K562 (cell line): ENCODE results near the gene NFILZ. TPM values are rescaled to one million over a fixed set of nuclear protein-coding genes. Genes with fewer than 3 reads are reported as not detected.

Experiments
- ATAC-seq: fragments of 200-7000 bp; cut with Tn5 transposase; 3 replicates; pipeline ENCODE4 v1.9.1; 2020; ENCODE audit warnings: moderate library complexity
- BruUV-seq: library from RNA; stranded (reverse); fragments of 400-500 nt; replicated peaks from 2 replicates; lab custom pipeline; 2021; lab: Mats Ljungman, UMichigan
- CTCF ChIA-PET: fragments of 300-600 bp; formaldehyde crosslinking; extraction: SDS; loops from one replicate; lab custom pipeline; 2021; ENCODE audit warnings: low intra/inter-chr PET ratio; lab: Yijun Ruan, JAX
- POLR2A ChIA-PET: fragments of 300-600, 350-650 bp; sonication (Branson Sonifier 250); formaldehyde crosslinking; extraction: SDS; loops from one replicate; lab custom pipeline; 2021; ENCODE audit warnings: antibody characterized with exemption, inconsistent platforms; lab: Yijun Ruan, JAX
- DNase-seq, 4 experiments: peaks; one replicate each; pipeline versions ENCODE4 v3.0.0 to v3.0.0-alpha.2; 2011 to 2018; ENCODE audit warnings: low spot score in 3 of 4, mixed read lengths in 3 of 4; ENCODE audit errors: extremely low read depth in 1 of 4
- FAIRE-seq: peaks from 2 replicates; lab custom pipeline; 2011; peaks lifted over from hg19 to GRCh38; lab: Jason Lieb, UNC
- H2AFZ ChIP-seq: 2 replicates; pipeline ENCODE4 v1.6.0; 2011; ENCODE audit warnings: low read depth, low read length, control low read depth, inconsistent platforms
- H3K27ac ChIP-seq: fragments of 200-600 bp; 3 replicates; pipeline ENCODE4 v1.8.0; 2011; ENCODE audit warnings: low read depth, mild to moderate bottlenecking, control low read depth, inconsistent platforms, low read length, moderate library complexity, mixed read lengths; ENCODE audit errors: extremely low read depth
- H3K27me3 ChIP-seq, 2 experiments: fragments of 300-600 bp in 1 of 2; 2 replicates in 1 of 2; 3 replicates in 1 of 2; pipeline versions ENCODE4 v1.6.0 to v1.8.0; 2011; ENCODE audit warnings: inconsistent platforms in 2 of 2, low read length in 2 of 2, mild to moderate bottlenecking in 1 of 2, mixed read lengths in 1 of 2, moderate library complexity in 1 of 2; ENCODE audit not compliant: control insufficient read depth in 2 of 2, insufficient read depth in 2 of 2
- H3K36me3 ChIP-seq: fragments of 300-600 bp; 3 replicates; pipeline ENCODE4 v1.8.0; 2011; ENCODE audit warnings: mild to moderate bottlenecking, low read length, inconsistent platforms; ENCODE audit not compliant: control insufficient read depth, insufficient read depth
- H3K4me1 ChIP-seq, 2 experiments: fragments of 200-600 bp in 1 of 2; replicated peaks in 1 of 2; 2 replicates in 1 of 2; 3 replicates in 1 of 2; pipeline versions ENCODE4 v1.5.1 to v1.8.0; 2011; ENCODE audit warnings: inconsistent platforms in 2 of 2, low read length in 2 of 2, mild to moderate bottlenecking in 1 of 2, mixed read lengths in 1 of 2, moderate library complexity in 1 of 2; ENCODE audit not compliant: control insufficient read depth in 2 of 2, insufficient read depth in 2 of 2
- H3K4me2 ChIP-seq: 2 replicates; pipeline ENCODE4 v1.6.1; 2011; ENCODE audit warnings: low read length, control low read depth, inconsistent platforms, mixed read lengths; ENCODE audit not compliant: insufficient read depth
- H3K4me3 ChIP-seq: fragments of 200-600 bp; sonication (generic), shearing (Covaris generic); 2 replicates; pipeline ENCODE4 v1.5.1; 2016; ENCODE audit warnings: control low read depth, inconsistent platforms
- H3K79me2 ChIP-seq: fragments of 200-600 bp; 3 replicates; pipeline ENCODE4 v1.8.0; 2011; ENCODE audit warnings: low read length, inconsistent platforms; ENCODE audit not compliant: control insufficient read depth, insufficient read depth
- H3K9ac ChIP-seq, 2 experiments: 2 replicates each; pipeline versions ENCODE4 v1.6.0 to v1.6.1; 2011; ENCODE audit warnings: low read depth in 2 of 2, low read length in 2 of 2, control low read depth in 1 of 2, inconsistent platforms in 1 of 2, mild to moderate bottlenecking in 1 of 2, mixed read lengths in 1 of 2; ENCODE audit not compliant: insufficient read depth in 1 of 2
- H3K9me1 ChIP-seq: one replicate; pipeline ENCODE4 v1.6.0; 2011; ENCODE audit warnings: inconsistent platforms, mild to moderate bottlenecking, low read length, moderate library complexity; ENCODE audit not compliant: control insufficient read depth, insufficient read depth
- H3K9me3 ChIP-seq: replicated peaks from 2 replicates; pipeline ENCODE4 v1.5.1; 2011; ENCODE audit warnings: low read depth, low read length, inconsistent platforms; ENCODE audit not compliant: control insufficient read depth, insufficient read depth
- H4K20me1 ChIP-seq: replicated peaks from 2 replicates; pipeline ENCODE4 v1.6.1; 2011; ENCODE audit warnings: low read length, inconsistent platforms, mixed read lengths; ENCODE audit not compliant: control insufficient read depth, insufficient read depth
- CEBPG ChIP-seq, 3 experiments: fragments of 200-800 bp in 1 of 3; sonication (Bioruptor generic) in 1 of 3; sonication (generic) in 1 of 3; formaldehyde crosslinking in 1 of 3; IDR thresholded peaks in 2 of 3; conservative IDR thresholded peaks in 1 of 3; 2 replicates each; pipeline versions ENCODE4 v1.6.1 to v1.8.0; 2016 to 2022; ENCODE audit warnings: missing compliant biosample characterization in 2 of 3, missing genetic modification characterization in 2 of 3, mild to moderate bottlenecking in 1 of 3, missing genetic modification reagents in 1 of 3
- FOSL1 ChIP-seq: fragments of 200-800 bp; sonication (Bioruptor generic); conservative IDR thresholded peaks from 2 replicates; pipeline ENCODE4 v1.6.1; 2016; ENCODE audit warnings: missing genetic modification characterization, missing compliant biosample characterization
- ILF3 ChIP-seq: fragments of 450-650 bp; IDR thresholded peaks from 2 replicates; pipeline ENCODE4 v1.6.1; 2018; ENCODE audit warnings: antibody characterized with exemption, mild to moderate bottlenecking, moderate library complexity, borderline replicate concordance
- JUND ChIP-seq, 2 experiments: IDR thresholded peaks; 2 replicates in 1 of 2; 3 replicates in 1 of 2; pipeline ENCODE4 v1.6.1; 2011; ENCODE audit warnings: borderline replicate concordance in 2 of 2, low read depth in 2 of 2, low read length in 2 of 2, improper control_type of control experiment in 1 of 2, missing biosample characterization in 1 of 2, missing genetic modification characterization in 1 of 2, missing genetic modification reagents in 1 of 2
- MAFF ChIP-seq: IDR thresholded peaks from 2 replicates; pipeline ENCODE4 v1.6.1; 2012; ENCODE audit warnings: low read length, improper control_type of control experiment
- ZNF12 ChIP-seq: sonication (generic); formaldehyde crosslinking; IDR thresholded peaks from 2 replicates; pipeline ENCODE4 v1.4.0; 2020; ENCODE audit warnings: mild to moderate bottlenecking, missing genetic modification reagents
- ZNF347 ChIP-seq: fragments of 450-650 bp; formaldehyde crosslinking; IDR thresholded peaks from 2 replicates; pipeline ENCODE4 v1.4.0; 2020; ENCODE audit warnings: low read depth, mild to moderate bottlenecking, moderate library complexity
- ZNF384 ChIP-seq: IDR thresholded peaks from 2 replicates; pipeline ENCODE4 v1.6.1; 2012; ENCODE audit warnings: low read depth, low read length, improper control_type of control experiment
- ZNF551 ChIP-seq: fragments of 250-450 bp; sonication (Bioruptor Pico); IDR thresholded peaks from 2 replicates; pipeline ENCODE4 v1.5.0; 2021; ENCODE audit warnings: mild to moderate bottlenecking, moderate library complexity
- WGBS: fragments of 100-300 bp; shearing (Covaris generic); methylation state at CpG from one replicate; pipeline ENCODE4 v1.1.6; 2016; ENCODE audit warnings: low coverage, mixed read lengths; ENCODE audit not compliant: insufficient coverage; ENCODE audit errors: missing lambda C conversion rate; 5-methylcytosine and 5-hydroxymethylcytosine counted together
- in situ Hi-C: fragments of 300-500 bp; cut with MboI; formaldehyde crosslinking; loops from 4 replicates; pipeline ENCODE4 v1.15.0; 2018; ENCODE audit warnings: inconsistent platforms, mixed read lengths
- intact Hi-C: fragments of 100-400 bp; cut with micrococcal nuclease; formaldehyde crosslinking; loops from 2 replicates; pipeline ENCODE4 v1.14.2; 2022
- polyA plus RNA-seq, 8 experiments: library from polyadenylated mRNA; depleted of rRNA in 4 of 8; stranded (reverse) in 5 of 8; unstranded in 3 of 8; fragments of >200 nt; fragmentation: Nextera tagmentation in 2 of 8; fragmentation: Illumina TruSeq in 1 of 8; extraction: Ambion mirVana in 2 of 8; extraction: Trizol in 1 of 8; gene quantifications; 2 replicates each; pipeline versions ENCODE4 v1.2.1 to v1.2.3, GENCODE V29; 2011 to 2014; ENCODE audit warnings: inconsistent platforms in 1 of 8, missing spikeins in 1 of 8
- total RNA-seq, 7 experiments: library from RNA; depleted of rRNA in 6 of 7; stranded (reverse); fragments of >200 nt in 6 of 7; fragmentation: Illumina TruSeq in 2 of 7; extraction: Trizol in 2 of 7; gene quantifications; 2 replicates each; pipeline versions ENCODE4 v1.2.1 to v1.2.3, GENCODE V29; 2011 to 2021; ENCODE audit warnings: low replicate concordance in 1 of 7
- TF ChIP-seq, protein P1 (sequence below), 2 experiments: fragments of 450-650 bp in 1 of 2; sonication (generic) in 1 of 2; formaldehyde crosslinking in 1 of 2; IDR thresholded peaks in 1 of 2; conservative IDR thresholded peaks in 1 of 2; 2 replicates each; pipeline versions ENCODE4 v1.6.1 to v1.8.1; 2016 to 2023; ENCODE audit warnings: mild to moderate bottlenecking in 2 of 2, moderate library complexity in 2 of 2, inconsistent platforms in 1 of 2, missing genetic modification reagents in 1 of 2
- TF ChIP-seq, protein P2 (sequence below), 2 experiments: fragments of 450-650 bp in 1 of 2; IDR thresholded peaks; 2 replicates each; pipeline ENCODE4 v1.6.1; 2011 to 2017; ENCODE audit warnings: low read depth in 2 of 2, antibody characterized with exemption in 1 of 2, borderline replicate concordance in 1 of 2, low read length in 1 of 2, mild to moderate bottlenecking in 1 of 2, mixed read lengths in 1 of 2; ENCODE audit not compliant: control insufficient read depth in 1 of 2
- TF ChIP-seq, protein P3 (sequence below): sonication (generic); formaldehyde crosslinking; IDR thresholded peaks from 2 replicates; pipeline ENCODE4 v1.8.0; 2022; ENCODE audit warnings: mild to moderate bottlenecking, missing genetic modification reagents
- TF ChIP-seq, protein P4 (sequence below): fragments of 450-650 bp; formaldehyde crosslinking; IDR thresholded peaks from 2 replicates; pipeline ENCODE4 v1.4.0; 2022; ENCODE audit warnings: mild to moderate bottlenecking, moderate library complexity

The NFILZ gene
- total and polyA plus RNA-seq, 9 of the 15 experiments (the other 6 are each of a cell fraction or from before 2014, with no cell fraction given): not detected

DNA sequence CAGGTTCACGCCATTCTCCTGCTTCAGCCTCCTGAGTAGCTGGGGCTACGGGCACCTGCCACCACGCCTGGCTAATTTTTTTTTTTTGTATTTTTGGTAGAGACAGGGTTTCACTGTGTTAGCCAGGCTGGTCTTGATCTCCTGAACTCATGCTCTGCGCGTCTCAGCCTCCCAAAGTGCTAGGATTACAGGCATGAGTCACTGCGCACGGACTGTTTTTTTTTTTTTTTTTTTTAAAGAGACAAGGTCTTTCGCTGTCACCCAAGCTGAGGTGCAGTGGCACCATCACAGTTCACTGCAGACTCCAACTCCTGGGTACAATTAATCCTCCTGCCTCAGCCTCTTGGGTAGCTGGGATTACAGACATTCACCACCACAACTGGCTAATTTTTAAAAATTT lies 11.7 kb upstream of the NFILZ start:
- Histone ChIP-seq H3K36me3 (no peaks in the 10 kb centered on the region), H3K4me3 (no peak overlapping the region), H4K20me1 (no peaks in the 10 kb centered on the region), H3K4me2 (no peak overlapping the region), H3K79me2 (no peaks in the 10 kb centered on the region), H3K9me1 (no peaks in the 10 kb centered on the region), H3K27ac (no peak overlapping the region), H3K27me3 (peaks cover 11 to 24% of the 10 kb centered on the region in 2 experiments; a peak in 3 of 5 replicates), H3K4me1 (no peaks in the 10 kb centered on the region; a peak in 1 of 5 replicates), H3K9me3 (no peaks in the 10 kb centered on the region), H3K9ac (no peak overlapping the region), H2AFZ (no peak overlapping the region)
- DNase-seq (no peak), ATAC-seq (peak; percentile 60; the same call in 2 of the 3 replicates), FAIRE-seq (peak; percentile 87)
- BruUV-seq: no TSS peak
- in situ Hi-C loops (loop anchor here (10.0 kb wide), 1 partner anchor 76 kb away; the partner anchor contains the start of gene ACTL9), intact Hi-C loops (loop anchor here (10.0 kb wide), 1 partner anchor 76 kb away; the partner anchor contains the start of gene ACTL9)
- ChIA-PET CTCF (no interaction called here), POLR2A (interaction anchor here (0.6 kb wide), 1 partner anchor 83 kb away, joined by 3 read pairs; no protein-coding TSS in a partner anchor)
- WGBS: 0% methylated on average over 5 of the region's 8 CpGs
- no peak for TF ChIP-seq MAFF
- peak; percentile 73 for TF ChIP-seq FOSL1 (tag)
- TF ChIP-seq ZNF347 (CRISPR knock-in tag): no peak
- TF ChIP-seq, protein P1, sequence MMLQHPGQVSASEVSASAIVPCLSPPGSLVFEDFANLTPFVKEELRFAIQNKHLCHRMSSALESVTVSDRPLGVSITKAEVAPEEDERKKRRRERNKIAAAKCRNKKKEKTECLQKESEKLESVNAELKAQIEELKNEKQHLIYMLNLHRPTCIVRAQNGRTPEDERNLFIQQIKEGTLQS (IDR thresholded peaks at IDR 0.05): peak; percentile 64
- TF ChIP-seq, protein P1 (CRISPR knock-in tag; conservative IDR thresholded peaks at IDR 0.05): no peak
- TF ChIP-seq, protein P2, sequence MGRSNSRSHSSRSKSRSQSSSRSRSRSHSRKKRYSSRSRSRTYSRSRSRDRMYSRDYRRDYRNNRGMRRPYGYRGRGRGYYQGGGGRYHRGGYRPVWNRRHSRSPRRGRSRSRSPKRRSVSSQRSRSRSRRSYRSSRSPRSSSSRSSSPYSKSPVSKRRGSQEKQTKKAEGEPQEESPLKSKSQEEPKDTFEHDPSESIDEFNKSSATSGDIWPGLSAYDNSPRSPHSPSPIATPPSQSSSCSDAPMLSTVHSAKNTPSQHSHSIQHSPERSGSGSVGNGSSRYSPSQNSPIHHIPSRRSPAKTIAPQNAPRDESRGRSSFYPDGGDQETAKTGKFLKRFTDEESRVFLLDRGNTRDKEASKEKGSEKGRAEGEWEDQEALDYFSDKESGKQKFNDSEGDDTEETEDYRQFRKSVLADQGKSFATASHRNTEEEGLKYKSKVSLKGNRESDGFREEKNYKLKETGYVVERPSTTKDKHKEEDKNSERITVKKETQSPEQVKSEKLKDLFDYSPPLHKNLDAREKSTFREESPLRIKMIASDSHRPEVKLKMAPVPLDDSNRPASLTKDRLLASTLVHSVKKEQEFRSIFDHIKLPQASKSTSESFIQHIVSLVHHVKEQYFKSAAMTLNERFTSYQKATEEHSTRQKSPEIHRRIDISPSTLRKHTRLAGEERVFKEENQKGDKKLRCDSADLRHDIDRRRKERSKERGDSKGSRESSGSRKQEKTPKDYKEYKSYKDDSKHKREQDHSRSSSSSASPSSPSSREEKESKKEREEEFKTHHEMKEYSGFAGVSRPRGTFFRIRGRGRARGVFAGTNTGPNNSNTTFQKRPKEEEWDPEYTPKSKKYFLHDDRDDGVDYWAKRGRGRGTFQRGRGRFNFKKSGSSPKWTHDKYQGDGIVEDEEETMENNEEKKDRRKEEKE (IDR thresholded peaks at IDR 0.05; ENCODE audit: borderline replicate concordance in 1 of 2, control insufficient read depth in 1 of 2, low read depth in 2 of 2, low read length in 1 of 2): no peak
- TF ChIP-seq ILF3: no peak
- TF ChIP-seq, protein P3, sequence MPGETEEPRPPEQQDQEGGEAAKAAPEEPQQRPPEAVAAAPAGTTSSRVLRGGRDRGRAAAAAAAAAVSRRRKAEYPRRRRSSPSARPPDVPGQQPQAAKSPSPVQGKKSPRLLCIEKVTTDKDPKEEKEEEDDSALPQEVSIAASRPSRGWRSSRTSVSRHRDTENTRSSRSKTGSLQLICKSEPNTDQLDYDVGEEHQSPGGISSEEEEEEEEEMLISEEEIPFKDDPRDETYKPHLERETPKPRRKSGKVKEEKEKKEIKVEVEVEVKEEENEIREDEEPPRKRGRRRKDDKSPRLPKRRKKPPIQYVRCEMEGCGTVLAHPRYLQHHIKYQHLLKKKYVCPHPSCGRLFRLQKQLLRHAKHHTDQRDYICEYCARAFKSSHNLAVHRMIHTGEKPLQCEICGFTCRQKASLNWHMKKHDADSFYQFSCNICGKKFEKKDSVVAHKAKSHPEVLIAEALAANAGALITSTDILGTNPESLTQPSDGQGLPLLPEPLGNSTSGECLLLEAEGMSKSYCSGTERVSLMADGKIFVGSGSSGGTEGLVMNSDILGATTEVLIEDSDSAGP (CRISPR knock-in tag): peak; percentile 81
- no peak for TF ChIP-seq ZNF12 (CRISPR knock-in tag)
- TF ChIP-seq, protein P4, sequence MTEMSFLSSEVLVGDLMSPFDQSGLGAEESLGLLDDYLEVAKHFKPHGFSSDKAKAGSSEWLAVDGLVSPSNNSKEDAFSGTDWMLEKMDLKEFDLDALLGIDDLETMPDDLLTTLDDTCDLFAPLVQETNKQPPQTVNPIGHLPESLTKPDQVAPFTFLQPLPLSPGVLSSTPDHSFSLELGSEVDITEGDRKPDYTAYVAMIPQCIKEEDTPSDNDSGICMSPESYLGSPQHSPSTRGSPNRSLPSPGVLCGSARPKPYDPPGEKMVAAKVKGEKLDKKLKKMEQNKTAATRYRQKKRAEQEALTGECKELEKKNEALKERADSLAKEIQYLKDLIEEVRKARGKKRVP (CRISPR knock-in tag): no peak
- no peak for TF ChIP-seq CEBPG (CRISPR knock-in tag; IDR thresholded peaks at IDR 0.05)
- no peak for TF ChIP-seq CEBPG (tag; conservative IDR thresholded peaks at IDR 0.05 in 1 of 2, IDR thresholded peaks at IDR 0.05 in 1 of 2)
- TF ChIP-seq ZNF551 (CRISPR knock-in tag): no peak
- peak; percentile 76 for TF ChIP-seq JUND (IDR thresholded peaks at IDR 0.05; ENCODE audit: borderline replicate concordance, low read depth, low read length)
- peak; percentile 68; the same call in 1 of the 3 replicates for TF ChIP-seq JUND (tag; IDR thresholded peaks at IDR 0.05; ENCODE audit: borderline replicate concordance, low read depth, low read length)
- peak; percentile 95 for TF ChIP-seq ZNF384
